Mesothelial cell of epicardium (in vitro differentiated cells): ENCODE measurements around the gene SNRPA. TPM values are rescaled to one million over a fixed set of nuclear protein-coding genes. Genes with fewer than 3 reads are reported as not detected.

ENCODE experiments used
- DNase-seq, 2 experiments: peaks; one replicate each; pipeline ENCODE4 v3.0.0; 2021; ENCODE audit warnings: low spot score in 2 of 2; ENCODE audit not compliant: unreplicated experiment in 2 of 2
- H3K27ac Mint-ChIP-seq: 2 replicates; pipeline ENCODE4 v1.8.0; 2021; ENCODE audit warnings: mixed read lengths
- H3K27me3 Mint-ChIP-seq: 2 replicates; pipeline ENCODE4 v1.8.0; 2021; ENCODE audit warnings: low read depth, mixed read lengths
- H3K36me3 Mint-ChIP-seq: 2 replicates; pipeline ENCODE4 v1.8.0; 2021; ENCODE audit warnings: mixed read lengths
- H3K4me1 Mint-ChIP-seq: 2 replicates; pipeline ENCODE4 v1.8.0; 2021; ENCODE audit warnings: mixed read lengths
- H3K4me3 Mint-ChIP-seq: 2 replicates; pipeline ENCODE4 v1.8.0; 2021; ENCODE audit warnings: mild to moderate bottlenecking, moderate library complexity, mixed read lengths
- H3K9me3 Mint-ChIP-seq: 2 replicates; pipeline ENCODE4 v1.8.0; 2021; ENCODE audit warnings: mixed read lengths
- total RNA-seq: library from RNA; stranded (reverse); gene quantifications from 3 replicates; pipeline ENCODE4 v1.2.1, GENCODE V29; 2021
- TF ChIP-seq, protein P1 (sequence below): fragments of 200-600 bp; sonication (generic); IDR thresholded peaks from one replicate; pipeline ENCODE4 v1.5.0; 2021; ENCODE audit warnings: antibody characterized with exemption; ENCODE audit not compliant: unreplicated experiment

The SNRPA gene
- total RNA-seq, 1 donor from 2014 or later: 109 TPM

DNA sequence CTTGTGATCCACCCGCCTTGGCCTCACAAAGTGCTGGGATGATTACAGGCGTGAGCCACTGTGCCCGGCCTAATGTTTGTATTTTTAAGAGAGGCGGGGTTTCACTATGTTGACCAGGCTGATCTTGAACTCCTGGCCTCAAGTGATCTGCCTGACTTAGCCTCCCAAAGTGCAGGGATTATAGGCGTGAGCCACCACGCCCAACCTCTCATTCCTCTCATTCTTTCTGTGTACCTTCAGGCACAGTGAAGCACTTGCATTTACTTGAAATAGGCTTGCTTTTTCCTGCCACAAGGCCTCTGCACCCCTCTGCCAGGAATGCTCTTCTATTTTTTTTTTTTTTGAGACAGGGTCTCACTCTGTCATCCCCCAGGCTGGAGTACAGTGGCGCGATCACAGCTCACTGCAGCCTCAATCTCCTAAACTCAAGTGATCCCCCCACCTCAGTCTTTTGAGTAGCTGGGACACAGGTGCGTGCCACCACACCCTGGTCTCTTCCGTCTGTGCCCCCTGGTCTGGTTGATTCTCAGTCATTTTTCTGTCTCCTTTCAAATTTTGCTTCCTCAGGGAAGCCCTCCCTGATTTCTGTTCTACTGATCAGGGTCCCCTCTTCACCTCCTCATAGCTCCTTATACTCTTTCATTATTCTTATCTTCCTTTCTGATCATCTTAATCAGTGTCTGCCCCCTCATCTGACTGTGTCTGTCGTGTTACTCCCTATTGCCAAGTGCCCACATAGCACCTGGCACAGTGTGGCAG is 15.8 kb upstream of the SNRPA start:
- no peaks in the 10 kb centered on the region for H3K4me1 Mint-ChIP-seq
- peak overlapping the region; percentile 20 for H3K27ac Mint-ChIP-seq
- TF ChIP-seq, protein P1, sequence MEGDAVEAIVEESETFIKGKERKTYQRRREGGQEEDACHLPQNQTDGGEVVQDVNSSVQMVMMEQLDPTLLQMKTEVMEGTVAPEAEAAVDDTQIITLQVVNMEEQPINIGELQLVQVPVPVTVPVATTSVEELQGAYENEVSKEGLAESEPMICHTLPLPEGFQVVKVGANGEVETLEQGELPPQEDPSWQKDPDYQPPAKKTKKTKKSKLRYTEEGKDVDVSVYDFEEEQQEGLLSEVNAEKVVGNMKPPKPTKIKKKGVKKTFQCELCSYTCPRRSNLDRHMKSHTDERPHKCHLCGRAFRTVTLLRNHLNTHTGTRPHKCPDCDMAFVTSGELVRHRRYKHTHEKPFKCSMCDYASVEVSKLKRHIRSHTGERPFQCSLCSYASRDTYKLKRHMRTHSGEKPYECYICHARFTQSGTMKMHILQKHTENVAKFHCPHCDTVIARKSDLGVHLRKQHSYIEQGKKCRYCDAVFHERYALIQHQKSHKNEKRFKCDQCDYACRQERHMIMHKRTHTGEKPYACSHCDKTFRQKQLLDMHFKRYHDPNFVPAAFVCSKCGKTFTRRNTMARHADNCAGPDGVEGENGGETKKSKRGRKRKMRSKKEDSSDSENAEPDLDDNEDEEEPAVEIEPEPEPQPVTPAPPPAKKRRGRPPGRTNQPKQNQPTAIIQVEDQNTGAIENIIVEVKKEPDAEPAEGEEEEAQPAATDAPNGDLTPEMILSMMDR: no peak
- DNase-seq: no peak
- H3K27me3 Mint-ChIP-seq: no peaks in the 10 kb centered on the region
- H3K9me3 Mint-ChIP-seq: no peaks in the 10 kb centered on the region
- H3K36me3 Mint-ChIP-seq: peaks cover 43% of the 10 kb centered on the region
- H3K4me3 Mint-ChIP-seq: no peak overlapping the region

DNA sequence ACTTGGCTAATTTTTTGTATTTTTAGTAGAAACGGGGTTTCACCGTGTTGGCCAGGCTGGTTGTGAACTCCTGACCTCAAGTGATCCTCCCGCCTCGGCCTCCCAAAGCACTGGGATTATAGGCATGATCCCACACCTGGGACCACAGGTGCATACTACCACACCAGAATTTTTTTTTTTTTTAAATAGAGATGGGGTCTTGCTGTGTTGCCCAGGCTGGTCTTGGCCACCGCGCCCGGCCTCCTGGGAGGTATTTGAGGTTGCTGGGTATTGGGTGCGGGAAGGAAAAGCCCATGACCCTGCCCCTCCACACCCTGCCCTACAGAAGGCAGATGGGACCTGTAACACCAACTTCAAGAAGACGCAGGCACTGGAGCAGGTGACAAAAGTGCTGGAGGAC is 14.3 kb upstream of the SNRPA start:
- Mint-ChIP-seq H3K27ac (no peak overlapping the region), H3K27me3 (no peaks in the 10 kb centered on the region), H3K36me3 (peaks cover 33% of the 10 kb centered on the region), H3K9me3 (no peaks in the 10 kb centered on the region), H3K4me3 (no peak overlapping the region), H3K4me1 (no peaks in the 10 kb centered on the region)
- DNase-seq: no peak
- TF ChIP-seq, protein P1: no peak

DNA sequence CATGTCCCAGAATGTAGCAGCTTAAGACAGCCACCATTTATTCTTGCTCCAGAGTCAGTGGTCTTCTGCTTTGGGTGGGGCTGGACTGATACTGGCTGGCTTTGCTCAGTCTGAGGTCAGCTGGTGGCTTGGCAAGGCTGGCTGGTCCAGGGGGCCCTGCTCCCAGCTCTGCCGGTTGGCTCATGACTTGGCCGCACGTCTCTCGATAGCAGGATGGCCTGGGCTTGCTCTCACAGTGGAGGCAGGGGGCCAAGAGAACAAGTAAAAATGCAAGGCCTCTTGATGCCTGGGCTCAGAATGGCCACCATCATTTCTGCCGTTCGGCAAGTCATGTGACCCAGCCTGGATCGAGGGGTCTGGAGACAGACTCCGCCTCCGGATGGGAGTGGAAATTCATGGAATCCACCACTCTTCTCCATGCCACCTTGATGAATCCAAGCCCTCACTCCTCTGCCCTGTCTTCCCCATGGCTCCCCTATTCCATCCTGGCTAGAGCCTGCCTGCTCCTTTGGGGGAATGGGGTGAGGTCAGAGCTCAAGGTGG is 13.8 kb upstream of the SNRPA start:
- Mint-ChIP-seq H3K4me3 (no peak overlapping the region), H3K4me1 (no peaks in the 10 kb centered on the region), H3K27me3 (no peaks in the 10 kb centered on the region), H3K9me3 (no peaks in the 10 kb centered on the region), H3K36me3 (peaks cover 32% of the 10 kb centered on the region), H3K27ac (no peak overlapping the region)
- TF ChIP-seq, protein P1: no peak
- DNase-seq: no peak

DNA sequence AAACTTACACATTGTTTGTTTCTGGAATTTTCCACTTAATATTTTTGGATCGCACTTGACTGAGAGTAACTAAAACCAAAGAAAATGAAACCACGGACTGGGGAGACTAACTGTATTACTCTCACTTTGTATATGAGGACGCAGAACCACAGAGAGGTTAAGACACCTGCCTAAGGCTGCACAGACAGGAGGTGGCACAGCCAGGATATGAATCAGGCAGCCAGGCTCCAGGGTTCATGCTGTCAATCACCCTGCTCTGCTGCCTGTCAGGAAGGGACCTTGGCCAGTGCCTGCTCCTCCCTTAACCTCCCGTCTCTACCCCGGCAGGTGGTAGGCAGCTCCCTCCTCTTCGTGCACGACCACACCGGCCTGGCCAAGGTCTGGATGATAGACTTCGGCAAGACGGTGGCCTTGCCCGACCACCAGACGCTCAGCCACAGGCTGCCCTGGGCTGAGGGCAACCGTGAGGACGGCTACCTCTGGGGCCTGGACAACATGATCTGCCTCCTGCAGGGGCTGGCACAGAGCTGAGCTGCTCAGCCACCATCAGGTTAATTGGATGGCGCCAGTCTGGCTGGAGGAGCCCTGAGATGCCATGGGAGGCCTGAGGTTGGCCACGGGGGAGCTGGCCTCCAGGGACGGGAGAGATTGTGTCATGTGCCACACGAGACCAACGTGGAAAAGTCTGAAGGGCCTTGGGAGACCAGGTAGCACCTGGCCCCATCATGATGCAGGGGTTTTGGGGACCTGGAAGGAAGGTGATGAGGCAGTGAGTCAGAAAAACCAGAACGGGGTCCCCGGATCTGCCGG is 11.8 kb upstream of the SNRPA start:
- no peaks in the 10 kb centered on the region for H3K9me3 Mint-ChIP-seq
- peak overlapping the region; percentile 26 for H3K27ac Mint-ChIP-seq
- peaks cover 22% of the 10 kb centered on the region for H3K36me3 Mint-ChIP-seq
- H3K4me1 Mint-ChIP-seq: no peaks in the 10 kb centered on the region
- TF ChIP-seq, protein P1: no peak
- no peaks in the 10 kb centered on the region for H3K27me3 Mint-ChIP-seq
- DNase-seq: no peak
- no peak overlapping the region for H3K4me3 Mint-ChIP-seq

DNA sequence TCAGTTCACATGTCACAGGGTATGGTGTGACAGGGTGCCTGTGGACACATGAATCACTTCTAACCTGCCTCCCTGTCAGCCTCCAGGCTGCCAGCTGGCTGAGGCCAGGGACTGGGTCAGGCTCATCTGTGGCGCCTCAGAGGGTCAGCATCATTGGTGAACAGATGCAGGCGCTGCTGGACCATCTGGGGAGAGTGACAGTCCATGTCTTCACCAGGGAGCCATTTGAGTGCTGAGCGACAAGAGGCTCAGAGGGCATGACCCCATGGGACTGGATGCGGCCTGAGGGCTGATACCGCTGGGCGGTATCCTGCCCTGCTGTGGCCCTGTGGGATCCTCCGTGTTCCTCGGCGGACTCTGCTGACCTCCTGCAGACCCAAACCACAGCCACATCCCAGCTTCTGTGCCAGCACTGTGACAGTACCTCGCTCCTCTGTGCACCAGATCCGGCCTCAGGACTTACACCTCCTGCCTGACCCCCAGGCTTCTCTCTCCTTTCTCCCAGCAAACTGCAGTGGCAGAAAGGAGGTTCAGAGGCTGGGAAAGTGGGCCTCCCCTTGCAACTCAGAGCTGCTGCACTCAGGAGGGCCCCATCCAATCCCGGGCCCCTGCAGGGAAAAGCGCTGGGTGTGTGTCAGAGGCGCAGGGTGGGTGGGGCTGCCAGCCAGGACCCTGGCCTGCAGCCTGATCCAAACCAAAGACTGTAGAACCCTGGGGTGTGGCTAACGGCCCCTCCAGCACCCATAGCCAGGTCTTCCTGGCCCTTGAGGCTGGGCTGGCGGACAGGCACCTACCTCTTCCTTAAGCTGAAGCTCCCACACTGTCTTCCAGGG is 10.9 kb upstream of the SNRPA start:
- H3K27ac Mint-ChIP-seq: peak overlapping the region; percentile 64
- H3K9me3 Mint-ChIP-seq: no peaks in the 10 kb centered on the region
- TF ChIP-seq, protein P1: no peak
- no peaks in the 10 kb centered on the region for H3K27me3 Mint-ChIP-seq
- H3K4me1 Mint-ChIP-seq: peaks cover 3% of the 10 kb centered on the region
- DNase-seq: no peak
- H3K36me3 Mint-ChIP-seq: peaks cover 17% of the 10 kb centered on the region
- H3K4me3 Mint-ChIP-seq: no peak overlapping the region
